Adrenal gland (tissue), 5 donors: Measurements from ENCODE around the gene KRTAP10-12.

Experiments used
- POLR2A ChIP-seq, 2 donors: fragments of 450-650 bp; IDR thresholded peaks; one replicate each; pipeline ENCODE4 v1.6.1; 2017; ENCODE audit warnings: antibody characterized with exemption in 2 of 2, mild to moderate bottlenecking in 2 of 2, moderate library complexity in 1 of 2
- TF ChIP-seq, protein P1 (sequence below), 6 experiments: fragments of 450-650 bp in 4 of 6; fragments of 200-600 bp in 2 of 6; sonication (generic) in 1 of 6; IDR thresholded peaks; 1 replicate in 5 of 6; 2 replicates in 1 of 6; pipeline versions ENCODE4 v1.5.1 to v1.8.0; 2016 to 2021; ENCODE audit warnings: antibody characterized with exemption in 6 of 6, mild to moderate bottlenecking in 2 of 6, moderate library complexity in 1 of 6
- donor health status: DM: no; HTN: no; CAD: no.

DNA sequence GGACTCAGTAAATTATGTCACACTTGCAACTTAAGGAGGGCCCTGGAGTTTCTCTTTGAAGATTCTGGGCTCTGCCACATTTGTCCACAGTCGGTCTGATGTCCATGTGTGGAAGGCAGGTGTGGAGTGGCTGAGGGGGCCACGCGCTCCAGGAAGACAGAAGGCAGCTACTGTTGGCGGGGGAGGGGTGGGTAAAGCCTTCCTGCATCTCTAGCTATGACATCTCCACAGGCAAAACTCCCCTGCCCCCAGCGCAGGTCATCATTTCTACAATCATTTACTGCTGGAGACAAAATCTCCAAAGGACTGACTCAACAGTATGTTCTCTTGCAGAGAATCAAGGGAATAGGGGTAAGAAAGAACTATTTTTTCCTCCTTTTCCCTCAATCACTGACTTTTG lies 25.8 kb downstream of the KRTAP10-12 start:
- TF ChIP-seq, protein P1, sequence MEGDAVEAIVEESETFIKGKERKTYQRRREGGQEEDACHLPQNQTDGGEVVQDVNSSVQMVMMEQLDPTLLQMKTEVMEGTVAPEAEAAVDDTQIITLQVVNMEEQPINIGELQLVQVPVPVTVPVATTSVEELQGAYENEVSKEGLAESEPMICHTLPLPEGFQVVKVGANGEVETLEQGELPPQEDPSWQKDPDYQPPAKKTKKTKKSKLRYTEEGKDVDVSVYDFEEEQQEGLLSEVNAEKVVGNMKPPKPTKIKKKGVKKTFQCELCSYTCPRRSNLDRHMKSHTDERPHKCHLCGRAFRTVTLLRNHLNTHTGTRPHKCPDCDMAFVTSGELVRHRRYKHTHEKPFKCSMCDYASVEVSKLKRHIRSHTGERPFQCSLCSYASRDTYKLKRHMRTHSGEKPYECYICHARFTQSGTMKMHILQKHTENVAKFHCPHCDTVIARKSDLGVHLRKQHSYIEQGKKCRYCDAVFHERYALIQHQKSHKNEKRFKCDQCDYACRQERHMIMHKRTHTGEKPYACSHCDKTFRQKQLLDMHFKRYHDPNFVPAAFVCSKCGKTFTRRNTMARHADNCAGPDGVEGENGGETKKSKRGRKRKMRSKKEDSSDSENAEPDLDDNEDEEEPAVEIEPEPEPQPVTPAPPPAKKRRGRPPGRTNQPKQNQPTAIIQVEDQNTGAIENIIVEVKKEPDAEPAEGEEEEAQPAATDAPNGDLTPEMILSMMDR (IDR thresholded peaks at IDR 0.05) = no peak
- no peak for TF ChIP-seq POLR2A (IDR thresholded peaks at IDR 0.05)
